ENCODE measurements around the gene MASP1. TPM values are rescaled to one million over a fixed set of nuclear protein-coding genes. Genes with fewer than 3 reads are reported as not detected.

The MASP1 gene
- total RNA-seq, 1 experiment from 2014 or later: not detected

DNA sequence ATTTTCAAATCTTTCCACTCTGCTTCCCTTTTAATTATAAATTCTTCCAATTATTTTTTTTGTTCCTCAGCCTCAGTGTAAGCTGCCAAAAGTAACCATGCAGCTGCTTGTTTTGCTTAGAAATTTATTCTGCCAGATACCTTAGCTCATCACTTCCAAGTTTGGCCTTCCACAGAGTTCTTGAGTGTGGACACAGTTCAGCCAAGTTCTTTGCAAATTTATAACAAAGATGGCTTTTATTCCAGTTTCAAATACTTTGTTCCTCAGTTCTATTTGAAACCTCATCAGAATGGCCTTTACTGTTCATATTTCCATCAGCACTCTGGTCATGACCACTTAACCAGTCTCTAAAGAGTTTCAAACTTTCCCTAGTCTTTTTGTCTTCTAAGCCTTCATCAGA lies 83.9 kb downstream of the MASP1 start:
- peaks cover 0 to 5% of the 10 kb centered on the region in 2 experiments; a peak in 1 of 4 replicates for H3K4me1 ChIP-seq (ENCODE audit: control insufficient read depth in 1 of 2, insufficient read depth in 2 of 2, low read length in 2 of 2)
- no peaks in the 10 kb centered on the region for H4K20me1 ChIP-seq (ENCODE audit: insufficient read depth)
- ATAC-seq (no peak), DNase-seq (ENCODE audit: low read depth, low spot score) (no peak)
- H3K9ac ChIP-seq (ENCODE audit: low read length): no peak overlapping the region
- ChIA-PET RAD21 (ENCODE audit: low non-redundant PET in 1 of 2, low total read pairs in 2 of 2, uncharacterized antibody in 2 of 2, unreplicated experiment in 2 of 2) (no interaction called here), CTCF (interaction anchor here (0.6 kb wide), 1 partner anchor 13 kb away, joined by 4 read pairs; no protein-coding TSS in a partner anchor), POLR2A (no interaction called here)
- TF ChIP-seq ZFX (IDR thresholded peaks at IDR 0.05) (no peak), CBX3 (IDR thresholded peaks at IDR 0.05; ENCODE audit: low read depth) (no peak), EZH2phosphoT487 (IDR thresholded peaks at IDR 0.05; ENCODE audit: borderline replicate concordance) (no peak), EGR1 (IDR thresholded peaks at IDR 0.05; ENCODE audit: low read depth) (no peak), SIN3A (IDR thresholded peaks at IDR 0.05; ENCODE audit: low read depth) (no peak)
- TF ChIP-seq, protein P1, sequence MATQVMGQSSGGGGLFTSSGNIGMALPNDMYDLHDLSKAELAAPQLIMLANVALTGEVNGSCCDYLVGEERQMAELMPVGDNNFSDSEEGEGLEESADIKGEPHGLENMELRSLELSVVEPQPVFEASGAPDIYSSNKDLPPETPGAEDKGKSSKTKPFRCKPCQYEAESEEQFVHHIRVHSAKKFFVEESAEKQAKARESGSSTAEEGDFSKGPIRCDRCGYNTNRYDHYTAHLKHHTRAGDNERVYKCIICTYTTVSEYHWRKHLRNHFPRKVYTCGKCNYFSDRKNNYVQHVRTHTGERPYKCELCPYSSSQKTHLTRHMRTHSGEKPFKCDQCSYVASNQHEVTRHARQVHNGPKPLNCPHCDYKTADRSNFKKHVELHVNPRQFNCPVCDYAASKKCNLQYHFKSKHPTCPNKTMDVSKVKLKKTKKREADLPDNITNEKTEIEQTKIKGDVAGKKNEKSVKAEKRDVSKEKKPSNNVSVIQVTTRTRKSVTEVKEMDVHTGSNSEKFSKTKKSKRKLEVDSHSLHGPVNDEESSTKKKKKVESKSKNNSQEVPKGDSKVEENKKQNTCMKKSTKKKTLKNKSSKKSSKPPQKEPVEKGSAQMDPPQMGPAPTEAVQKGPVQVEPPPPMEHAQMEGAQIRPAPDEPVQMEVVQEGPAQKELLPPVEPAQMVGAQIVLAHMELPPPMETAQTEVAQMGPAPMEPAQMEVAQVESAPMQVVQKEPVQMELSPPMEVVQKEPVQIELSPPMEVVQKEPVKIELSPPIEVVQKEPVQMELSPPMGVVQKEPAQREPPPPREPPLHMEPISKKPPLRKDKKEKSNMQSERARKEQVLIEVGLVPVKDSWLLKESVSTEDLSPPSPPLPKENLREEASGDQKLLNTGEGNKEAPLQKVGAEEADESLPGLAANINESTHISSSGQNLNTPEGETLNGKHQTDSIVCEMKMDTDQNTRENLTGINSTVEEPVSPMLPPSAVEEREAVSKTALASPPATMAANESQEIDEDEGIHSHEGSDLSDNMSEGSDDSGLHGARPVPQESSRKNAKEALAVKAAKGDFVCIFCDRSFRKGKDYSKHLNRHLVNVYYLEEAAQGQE (IDR thresholded peaks at IDR 0.05; ENCODE audit: low read depth): no peak
- peaks cover 10% of the 10 kb centered on the region; the same call in 1 of the 2 replicates for H3K27me3 ChIP-seq (ENCODE audit: insufficient read depth, low read length)
- H2AFZ ChIP-seq (ENCODE audit: low read depth, low read length, poor library complexity, severe bottlenecking): no peak overlapping the region
- H3K36me3 ChIP-seq (ENCODE audit: control insufficient read depth in 1 of 2, insufficient read depth in 2 of 2, low read length in 2 of 2): no peaks in the 10 kb centered on the region
- H3K9me3 ChIP-seq (ENCODE audit: control insufficient read depth in 1 of 2, insufficient read depth in 1 of 2, low read depth in 1 of 2, low read length in 2 of 2): no peaks in the 10 kb centered on the region
- no peaks in the 10 kb centered on the region for H3K9me2 ChIP-seq (ENCODE audit: insufficient read depth)
- H3K27ac ChIP-seq (ENCODE audit: low read depth, low read length): no peak overlapping the region
- intact Hi-C loops (cut with micrococcal nuclease): no loop called here
- H3K4me2 ChIP-seq (ENCODE audit: low read length): no peak overlapping the region
- H3K4me3 ChIP-seq (replicated peaks in 1 of 2; ENCODE audit: low read depth in 1 of 2, low read length in 2 of 2): no peak overlapping the region
- no TSS peak for BruUV-seq (replicated peaks)
- no peaks in the 10 kb centered on the region for H3K79me2 ChIP-seq (ENCODE audit: insufficient read depth, low read length)

DNA sequence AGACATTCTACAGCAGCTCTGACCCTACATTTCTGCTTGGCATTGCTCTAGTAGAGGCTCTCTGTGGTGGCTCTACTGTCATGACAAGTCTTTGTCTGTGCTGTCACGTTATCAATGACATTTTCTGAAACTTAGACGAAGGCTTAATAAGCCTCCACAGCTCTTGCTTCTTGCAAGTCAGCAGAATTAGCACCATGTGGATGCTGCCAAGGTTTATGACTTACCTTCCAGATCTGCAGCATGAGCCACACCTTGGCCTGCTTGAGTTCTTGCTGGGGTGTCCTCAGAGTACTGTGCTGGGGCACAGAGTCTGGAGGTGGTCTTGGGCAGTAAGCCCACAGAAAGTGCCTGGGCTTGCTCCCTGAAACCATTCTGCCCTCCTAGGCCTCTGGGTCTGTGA lies 84.5 kb downstream of the MASP1 start:
- Histone ChIP-seq H2AFZ (ENCODE audit: low read depth, low read length, poor library complexity, severe bottlenecking) (no peak overlapping the region), H3K4me2 (ENCODE audit: low read length) (no peak overlapping the region), H3K36me3 (ENCODE audit: control insufficient read depth in 1 of 2, insufficient read depth in 2 of 2, low read length in 2 of 2) (no peaks in the 10 kb centered on the region), H3K27me3 (ENCODE audit: insufficient read depth, low read length) (peaks cover 14% of the 10 kb centered on the region; the same call in 1 of the 2 replicates), H3K9me2 (ENCODE audit: insufficient read depth) (no peaks in the 10 kb centered on the region), H3K79me2 (ENCODE audit: insufficient read depth, low read length) (no peaks in the 10 kb centered on the region), H3K9me3 (ENCODE audit: control insufficient read depth in 1 of 2, insufficient read depth in 1 of 2, low read depth in 1 of 2, low read length in 2 of 2) (no peaks in the 10 kb centered on the region), H3K4me1 (ENCODE audit: control insufficient read depth in 1 of 2, insufficient read depth in 2 of 2, low read length in 2 of 2) (peaks cover 0 to 5% of the 10 kb centered on the region in 2 experiments; a peak in 1 of 4 replicates), H4K20me1 (ENCODE audit: insufficient read depth) (no peaks in the 10 kb centered on the region), H3K27ac (ENCODE audit: low read depth, low read length) (no peak overlapping the region), H3K4me3 (replicated peaks in 1 of 2; ENCODE audit: low read depth in 1 of 2, low read length in 2 of 2) (no peak overlapping the region), H3K9ac (ENCODE audit: low read length) (no peak overlapping the region)
- DNase-seq (ENCODE audit: low read depth, low spot score): no peak
- ATAC-seq: no peak
- BruUV-seq (replicated peaks): no TSS peak
- RAD21 ChIA-PET (ENCODE audit: low non-redundant PET in 1 of 2, low total read pairs in 2 of 2, uncharacterized antibody in 2 of 2, unreplicated experiment in 2 of 2): no interaction called here
- intact Hi-C loops (cut with micrococcal nuclease): no loop called here
- TF ChIP-seq YY1 (IDR thresholded peaks at IDR 0.05; ENCODE audit: extremely low read depth, insufficient replicate concordance, low read depth, low read length) (no peak), POLR2AphosphoS5 (IDR thresholded peaks at IDR 0.05; ENCODE audit: low read depth, low read length) (no peak), RAD21 (IDR thresholded peaks at IDR 0.05; ENCODE audit: low read depth) (no peak)
- POLR2A ChIA-PET: no interaction called here
- CTCF ChIA-PET: interaction anchor here (0.6 kb wide), 1 partner anchor 13 kb away, joined by 4 read pairs; no protein-coding TSS in a partner anchor
